Esophagus mucosa (tissue), 1 donor: ENCODE measurements around the gene TRIM14. TPM values are rescaled to one million over a fixed set of nuclear protein-coding genes. Genes with fewer than 3 reads are reported as not detected.
A peak's percentile ranks its signal among the peaks of the same experiment; 100 is the strongest.

Experiments
- ATAC-seq: fragments of 200-7000 bp; cut with Tn5 transposase; one replicate; pipeline ENCODE4 v1.9.1; 2020
- total RNA-seq: library from RNA; stranded (reverse); gene quantifications from one replicate; pipeline ENCODE4 v1.2.4, GENCODE V29; 2023
- donor health status: DM: yes; HTN: yes; CAD: no.

TRIM14 gene, protein sequence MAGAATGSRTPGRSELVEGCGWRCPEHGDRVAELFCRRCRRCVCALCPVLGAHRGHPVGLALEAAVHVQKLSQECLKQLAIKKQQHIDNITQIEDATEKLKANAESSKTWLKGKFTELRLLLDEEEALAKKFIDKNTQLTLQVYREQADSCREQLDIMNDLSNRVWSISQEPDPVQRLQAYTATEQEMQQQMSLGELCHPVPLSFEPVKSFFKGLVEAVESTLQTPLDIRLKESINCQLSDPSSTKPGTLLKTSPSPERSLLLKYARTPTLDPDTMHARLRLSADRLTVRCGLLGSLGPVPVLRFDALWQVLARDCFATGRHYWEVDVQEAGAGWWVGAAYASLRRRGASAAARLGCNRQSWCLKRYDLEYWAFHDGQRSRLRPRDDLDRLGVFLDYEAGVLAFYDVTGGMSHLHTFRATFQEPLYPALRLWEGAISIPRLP
- 31.0 TPM for total RNA-seq

DNA sequence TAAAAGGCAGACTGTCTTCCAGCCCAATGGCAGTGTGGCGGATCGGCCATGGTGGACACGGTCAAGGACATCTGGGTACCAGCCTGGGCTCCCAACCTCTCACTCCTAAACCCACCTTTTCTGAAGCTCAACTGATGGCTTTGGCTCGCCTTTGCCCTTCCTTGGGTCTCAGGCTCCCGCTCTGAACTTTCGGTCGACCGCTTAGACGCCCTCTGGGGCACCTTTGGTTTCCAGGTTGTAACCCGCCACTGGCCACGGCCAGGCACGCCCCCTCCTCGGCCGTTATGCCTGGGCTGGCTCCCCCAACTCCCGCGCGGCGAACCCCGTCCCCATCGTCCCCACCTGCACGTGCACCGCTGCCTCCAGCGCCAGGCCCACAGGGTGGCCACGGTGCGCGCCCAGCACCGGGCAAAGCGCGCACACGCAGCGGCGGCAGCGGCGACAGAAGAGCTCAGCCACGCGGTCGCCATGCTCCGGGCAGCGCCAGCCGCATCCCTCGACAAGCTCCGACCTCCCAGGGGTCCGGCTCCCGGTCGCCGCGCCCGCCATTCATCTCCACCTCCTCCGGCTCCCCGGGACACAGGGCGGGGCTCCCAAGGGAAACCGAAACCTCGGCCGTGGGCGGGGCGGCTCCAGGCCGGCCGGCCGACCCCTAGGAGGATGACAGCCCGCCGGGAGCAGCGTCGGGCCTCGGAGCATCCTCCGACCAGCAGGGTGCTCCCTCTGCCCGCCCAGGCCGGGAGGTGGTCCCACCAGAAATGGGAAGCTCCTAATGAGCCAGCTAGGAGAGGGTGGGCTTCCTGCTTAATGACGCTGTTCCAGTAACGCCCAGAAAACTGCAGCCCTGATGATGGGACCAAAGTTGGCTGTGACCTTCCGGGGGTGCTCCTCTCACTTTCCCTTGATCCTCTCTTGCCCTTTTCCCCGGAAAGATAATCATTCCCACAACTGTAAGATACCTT lies at the start of gene TRIM14:
TSS of gene TRIM14 (minus strand) at position 583 of the 962 bp plus-strand sequence. CDS start at position 549, 34 bp downstream.
- peak; percentile 68 for ATAC-seq

DNA sequence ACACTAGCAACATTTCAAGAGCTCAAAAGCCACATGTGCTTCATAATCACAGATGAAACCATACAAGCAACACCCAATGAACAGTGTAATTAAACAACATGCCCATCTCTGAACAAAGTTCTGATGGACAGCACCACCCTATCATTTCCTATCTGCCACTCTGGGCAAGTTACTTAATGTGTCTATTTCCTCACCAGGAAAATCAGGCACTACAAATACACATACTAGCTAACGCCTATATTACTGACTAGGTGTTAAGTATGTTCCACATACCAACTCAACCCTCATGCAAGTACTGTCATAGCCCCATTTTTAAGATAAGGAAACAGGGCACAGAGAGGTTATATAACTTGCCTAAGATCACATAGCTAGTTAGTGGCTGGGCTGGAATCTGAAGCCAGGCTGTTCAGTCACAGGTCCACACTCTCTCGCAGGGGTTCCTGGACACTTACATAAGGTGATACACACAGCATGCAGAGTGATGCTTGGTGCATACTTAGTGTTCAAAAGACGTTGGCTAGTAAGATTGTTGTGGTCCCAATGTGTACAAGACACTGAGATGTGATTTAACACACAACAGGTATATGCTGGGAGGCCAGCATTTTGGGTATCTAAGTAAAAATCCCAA lies 49.2 kb upstream of the TRIM14 start:
- peak; percentile 61 for ATAC-seq

DNA sequence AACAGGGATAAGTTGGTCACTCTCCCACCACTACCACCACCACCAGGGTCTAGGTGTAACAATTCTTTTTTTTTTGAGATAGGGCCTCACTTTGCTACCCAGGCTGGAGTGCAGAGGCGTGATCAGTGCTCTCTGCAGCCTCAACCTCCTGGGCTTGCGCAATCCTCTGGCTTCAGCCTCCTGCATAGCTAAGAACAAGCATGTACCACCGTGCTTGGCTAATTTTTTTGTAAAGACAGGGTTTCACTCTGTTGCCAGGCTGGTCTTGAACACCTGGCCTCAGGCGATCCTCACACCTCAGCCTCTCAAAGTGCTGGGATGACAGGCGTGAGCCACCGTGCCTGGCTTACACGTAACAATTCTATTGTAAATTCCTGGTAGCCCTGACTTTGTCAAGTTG lies 45.9 kb upstream of the TRIM14 start:
- ATAC-seq, result no peak

DNA sequence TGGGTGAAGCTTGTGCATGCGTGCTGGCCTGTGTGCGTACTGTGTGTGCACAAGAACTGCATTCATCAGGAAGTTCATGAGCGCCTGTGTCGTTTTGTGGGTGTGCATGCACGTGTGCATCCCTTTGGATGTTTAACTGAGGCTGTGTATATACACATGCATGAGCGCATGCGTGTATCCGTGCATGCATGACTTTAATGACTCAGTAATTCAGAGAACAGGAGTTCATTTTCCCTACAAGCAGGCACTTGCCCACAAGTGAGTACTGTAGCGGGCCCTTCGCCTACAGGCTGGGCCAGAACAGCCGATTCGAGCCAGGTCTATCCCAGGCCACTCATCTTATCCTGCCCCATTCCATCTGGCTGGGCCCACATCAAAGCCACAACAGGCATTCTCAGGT lies 43.6 kb upstream of the TRIM14 start:
- ATAC-seq, result peak; percentile 96

DNA sequence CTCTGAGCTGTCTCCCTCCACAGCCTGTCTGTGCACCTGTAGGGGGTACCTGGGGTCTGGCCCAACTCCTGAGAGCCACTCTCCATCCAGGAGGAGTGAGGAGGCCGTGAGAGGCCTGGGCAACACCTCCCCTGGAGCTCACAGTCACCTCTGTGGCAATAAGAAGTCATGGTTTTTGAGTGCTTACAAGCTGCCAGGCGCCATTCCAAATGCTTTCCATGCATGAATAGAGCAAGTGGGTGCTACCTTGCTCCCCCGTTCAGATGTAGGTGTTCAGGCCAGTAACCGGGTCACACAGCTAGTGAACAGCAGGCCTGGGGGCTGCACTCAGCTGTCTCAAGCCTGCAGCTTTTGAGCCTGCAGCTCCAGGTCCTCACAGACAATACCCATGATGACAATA lies 42.8 kb upstream of the TRIM14 start:
- ATAC-seq, result no peak

DNA sequence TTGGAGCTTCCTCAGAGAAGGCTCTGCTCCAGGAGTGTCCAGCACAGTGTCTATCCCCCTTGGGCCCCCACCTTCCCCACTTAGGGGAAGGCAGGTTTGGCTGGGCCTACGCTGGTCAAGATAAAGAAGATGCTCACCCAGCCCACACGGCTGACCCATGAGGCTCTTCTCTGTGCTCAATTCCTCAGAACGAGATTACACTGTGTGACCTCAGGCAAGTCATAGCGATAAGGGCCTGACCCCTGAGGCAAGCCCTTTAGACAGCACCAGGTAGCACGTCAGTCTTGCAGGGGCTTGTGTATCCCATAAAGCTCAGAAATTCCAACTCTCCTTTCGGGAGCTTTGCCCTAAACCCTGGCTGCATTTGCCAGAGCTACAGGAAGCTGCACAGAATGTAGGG lies 40.8 kb upstream of the TRIM14 start:
- no peak for ATAC-seq

DNA sequence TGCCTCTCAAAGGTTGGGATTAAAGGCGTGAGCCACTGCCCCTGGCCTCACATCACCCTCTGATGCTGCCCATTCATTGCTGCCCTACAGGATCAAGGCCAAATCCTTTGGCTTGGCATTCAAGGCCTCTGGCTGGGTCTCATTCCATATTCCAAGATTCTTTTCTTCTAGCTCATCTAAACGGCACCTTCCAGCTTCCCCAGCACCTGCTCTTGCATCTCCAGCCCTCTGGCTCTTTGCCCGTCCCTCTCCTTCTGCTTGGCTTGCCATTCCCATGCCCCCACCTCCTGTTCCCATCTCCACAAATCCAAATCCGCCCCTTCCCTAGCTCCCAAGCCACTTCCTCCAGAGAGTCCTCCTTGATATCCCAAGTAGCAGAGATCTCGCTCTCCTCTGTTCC lies 40.3 kb upstream of the TRIM14 start:
- no peak for ATAC-seq

DNA sequence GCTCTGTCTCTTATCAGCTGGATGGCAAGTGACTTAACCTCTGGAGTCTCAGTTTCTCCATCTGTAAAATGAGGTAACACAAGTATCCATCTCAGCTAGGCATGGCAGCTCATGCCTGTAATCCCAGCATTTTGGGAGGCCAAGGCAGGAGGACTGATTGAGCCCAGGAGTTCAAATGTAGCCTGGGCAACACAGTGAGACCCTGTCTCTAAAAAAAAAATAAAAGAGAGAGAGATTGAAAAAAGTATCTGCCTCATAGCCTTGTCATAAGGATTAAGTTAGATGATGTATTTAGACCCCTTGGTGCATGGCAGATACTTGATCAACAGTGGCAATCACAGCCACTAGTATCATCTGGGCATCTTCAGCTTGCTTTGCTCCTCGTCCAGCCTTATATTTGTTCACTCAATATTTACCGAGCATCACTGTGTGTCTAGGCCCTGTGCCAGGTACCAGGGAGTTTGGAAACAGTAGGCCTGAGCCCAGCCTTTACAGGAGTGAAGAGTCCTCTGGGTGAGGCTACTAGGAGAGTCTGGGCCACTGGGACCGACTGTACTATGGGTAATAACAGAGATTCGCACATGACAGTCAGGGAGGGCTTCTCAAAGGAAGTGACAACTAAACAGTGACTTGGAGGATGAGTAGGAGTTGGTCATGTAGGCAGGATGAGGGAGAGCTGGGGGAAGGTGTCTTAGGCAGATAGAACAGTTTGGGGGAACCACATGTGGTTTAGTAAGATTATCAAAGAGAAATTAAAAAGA lies 39.2 kb upstream of the TRIM14 start:
- ATAC-seq, result peak; percentile 12

DNA sequence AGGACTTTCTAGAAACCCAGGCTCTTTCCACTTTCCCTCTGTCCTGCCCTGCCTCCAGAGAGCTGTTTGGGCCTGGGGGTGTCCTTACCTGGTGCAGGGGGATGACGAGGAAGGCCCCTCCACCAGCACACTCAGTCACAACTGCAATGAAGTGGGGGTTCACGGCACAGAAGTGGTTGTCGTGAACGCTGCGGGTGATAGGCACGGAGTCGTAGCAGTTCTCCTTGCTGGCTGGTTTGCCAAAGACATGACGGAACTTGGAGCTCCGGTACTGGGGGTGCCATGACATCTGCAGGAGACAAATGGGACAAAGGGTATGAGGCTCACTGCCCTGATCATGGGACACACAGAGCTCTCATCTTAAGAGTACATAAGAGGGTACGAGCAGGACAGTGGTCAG lies 38.4 kb upstream of the TRIM14 start:
- ATAC-seq, result no peak

DNA sequence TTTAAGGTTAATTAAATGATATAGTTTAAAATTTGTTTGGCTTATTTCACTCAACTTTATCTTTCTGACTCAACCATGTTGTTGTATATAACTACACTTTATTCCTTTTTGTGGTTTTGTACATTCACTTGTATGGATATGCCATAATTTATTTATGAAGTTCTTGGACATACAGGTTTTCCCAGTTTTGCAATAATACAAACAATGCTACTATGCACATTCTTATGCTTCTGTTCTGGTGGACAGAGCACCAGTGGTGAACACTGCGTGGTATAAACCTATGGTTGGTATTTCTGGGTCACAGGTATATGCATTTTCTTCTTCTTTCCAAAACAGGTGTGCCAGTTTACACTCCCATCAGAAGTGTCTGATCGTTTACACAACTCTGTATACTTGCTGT lies 35.7 kb upstream of the TRIM14 start:
- ATAC-seq, result peak; percentile 57

DNA sequence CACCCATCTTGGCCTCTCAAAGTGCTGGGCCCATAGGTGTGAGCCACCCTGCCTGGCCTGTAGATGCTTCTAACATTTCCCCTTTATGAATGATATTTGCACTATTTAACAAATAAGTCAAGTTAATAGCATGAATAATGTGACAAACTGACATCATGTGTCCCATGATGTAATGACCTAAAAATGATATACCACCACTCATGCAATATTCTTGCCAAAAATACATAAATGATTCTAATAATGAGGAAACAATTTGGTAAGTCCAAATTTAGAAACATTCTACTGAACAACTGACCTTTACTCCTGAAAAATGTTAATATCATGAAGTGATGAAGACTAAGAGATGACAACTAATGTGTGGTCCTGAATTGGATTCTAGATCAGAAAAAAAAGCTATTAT lies 33.5 kb upstream of the TRIM14 start:
- ATAC-seq, result no peak

DNA sequence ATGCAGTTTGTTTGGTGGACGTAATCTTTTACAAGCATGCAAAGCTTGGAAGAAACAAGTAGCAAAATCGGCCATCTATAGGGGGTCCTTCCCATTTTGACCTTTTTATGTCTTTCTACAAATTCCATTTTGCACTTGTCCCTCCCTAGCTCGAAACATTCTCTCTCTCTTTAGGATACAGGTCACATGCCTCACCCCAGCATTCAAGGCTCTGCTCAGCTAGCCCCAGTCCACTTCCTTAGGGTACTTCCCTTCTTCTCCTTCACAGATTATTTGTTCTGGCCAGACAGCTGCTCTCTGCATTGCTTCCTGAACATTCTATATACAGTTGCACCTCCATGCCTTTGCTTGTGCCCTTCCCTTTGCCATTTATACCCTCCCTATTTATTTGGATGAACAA lies 31.7 kb upstream of the TRIM14 start:
- ATAC-seq, result no peak

DNA sequence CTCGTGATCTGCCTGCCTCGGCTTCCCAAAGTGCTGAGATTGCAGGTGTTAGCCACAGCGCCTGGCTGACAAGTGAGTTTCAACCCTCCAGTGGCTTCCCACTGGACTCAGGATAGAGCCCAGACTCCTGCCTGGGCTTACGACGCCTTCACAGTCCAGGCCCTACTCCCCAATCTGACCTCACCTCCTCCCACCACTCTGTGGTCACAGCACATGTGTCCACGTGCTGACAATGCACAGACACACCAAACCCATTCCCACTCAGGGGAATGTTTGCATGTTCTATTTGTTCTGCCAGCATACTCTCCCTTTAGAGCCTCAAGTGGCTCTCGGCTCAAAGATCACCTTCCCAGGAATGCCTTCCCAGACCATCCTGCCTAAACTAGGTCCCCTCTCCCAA lies 31.1 kb upstream of the TRIM14 start:
- no peak for ATAC-seq

DNA sequence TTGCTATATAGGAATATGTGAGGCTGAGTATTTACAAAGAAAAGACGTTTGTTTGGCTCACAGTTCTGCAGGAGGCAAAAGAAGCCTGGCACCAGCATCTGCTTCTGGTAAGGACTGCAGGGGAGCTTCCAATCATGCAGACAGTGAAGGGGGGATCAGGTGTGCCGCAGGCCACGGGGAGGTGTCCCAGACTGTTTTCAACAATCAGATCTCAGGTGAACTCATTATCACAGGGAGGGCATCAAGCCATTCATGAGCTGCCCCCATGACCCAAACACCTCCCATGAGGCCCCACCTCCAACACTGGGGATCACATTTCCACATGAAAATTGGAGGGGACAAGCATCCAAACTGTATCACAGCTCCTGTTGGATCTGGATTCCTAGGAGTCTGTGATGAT lies 30.4 kb upstream of the TRIM14 start:
- ATAC-seq, result no peak

DNA sequence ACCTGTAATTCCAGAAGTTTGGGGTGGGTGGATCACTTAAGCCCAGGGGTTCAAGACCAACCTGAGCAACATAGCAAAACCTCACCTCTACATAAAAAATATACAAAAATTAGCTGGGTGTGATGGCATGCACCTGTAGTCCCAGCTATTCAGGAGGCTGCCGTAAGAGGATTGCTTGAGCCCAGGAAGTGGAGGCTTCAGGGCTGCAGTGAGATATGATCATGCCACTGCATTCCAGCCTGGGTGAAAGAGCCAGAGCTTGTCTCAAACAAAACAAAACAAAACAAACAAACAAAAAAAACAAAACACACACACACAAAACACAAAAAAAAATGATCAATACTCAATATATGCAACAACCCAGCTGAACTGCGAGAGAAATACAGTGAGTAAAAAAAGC lies 29.5 kb upstream of the TRIM14 start:
- ATAC-seq, result no peak

DNA sequence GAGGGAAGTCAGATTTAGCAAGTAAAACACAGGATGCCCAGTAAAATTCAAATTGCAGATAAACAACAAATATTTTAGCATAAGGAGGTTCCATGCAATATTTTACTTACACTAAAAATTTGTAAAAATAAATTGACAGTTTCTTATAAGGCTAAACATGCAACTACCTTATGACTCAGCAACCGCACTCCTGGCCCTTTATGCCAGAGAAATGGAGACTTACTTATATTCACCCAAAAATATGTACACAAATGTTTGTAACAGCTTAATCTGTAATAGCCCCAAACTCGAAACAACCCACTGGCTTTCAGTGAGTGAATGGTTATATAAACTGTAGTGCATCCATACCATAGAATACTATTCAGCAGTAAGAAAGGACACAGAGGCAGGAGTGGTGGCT lies 28.6 kb upstream of the TRIM14 start:
- ATAC-seq, result no peak

DNA sequence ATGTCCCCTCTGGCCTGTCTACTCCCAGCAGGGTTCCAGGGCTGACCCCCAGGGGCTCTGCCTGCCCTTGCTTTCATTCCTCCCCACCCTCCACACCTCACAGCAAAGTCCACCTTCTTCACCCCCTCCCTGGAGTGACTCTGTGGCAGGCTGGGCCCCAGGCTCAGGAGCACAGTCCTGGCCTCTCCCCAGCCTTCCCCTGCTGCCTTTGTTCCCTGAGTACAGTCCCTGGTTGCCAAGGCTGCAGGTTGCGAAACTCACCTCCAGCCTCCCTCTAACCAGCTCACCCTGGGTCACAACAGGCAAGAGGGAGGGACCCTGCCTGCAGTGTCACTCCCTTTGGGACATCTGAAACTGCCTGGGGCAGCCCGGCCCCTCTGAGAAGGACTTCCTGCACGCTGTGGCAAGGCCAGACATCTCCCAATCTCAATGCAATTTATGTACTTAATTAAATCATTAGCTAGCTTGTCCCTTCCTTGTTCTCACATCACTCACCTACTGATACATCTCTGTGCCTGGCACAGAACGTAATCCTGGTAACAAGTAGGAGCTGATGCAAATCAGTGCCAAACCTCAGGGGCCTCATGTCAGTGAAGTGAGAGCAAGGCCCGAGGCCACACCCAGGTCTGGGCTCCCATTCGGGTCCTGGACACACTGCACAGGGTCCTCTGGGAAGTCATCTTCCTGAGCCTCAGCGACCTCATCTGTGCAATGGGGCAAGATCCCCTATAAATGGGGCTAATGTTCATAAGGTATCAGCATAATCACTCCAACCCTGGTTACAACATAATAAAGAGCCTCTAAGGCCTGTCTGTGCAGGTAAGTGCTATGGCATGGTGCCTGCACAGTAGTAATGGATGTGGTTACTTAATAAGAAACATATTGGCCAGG lies 27.3 kb upstream of the TRIM14 start:
- ATAC-seq, result peak; percentile 92

DNA sequence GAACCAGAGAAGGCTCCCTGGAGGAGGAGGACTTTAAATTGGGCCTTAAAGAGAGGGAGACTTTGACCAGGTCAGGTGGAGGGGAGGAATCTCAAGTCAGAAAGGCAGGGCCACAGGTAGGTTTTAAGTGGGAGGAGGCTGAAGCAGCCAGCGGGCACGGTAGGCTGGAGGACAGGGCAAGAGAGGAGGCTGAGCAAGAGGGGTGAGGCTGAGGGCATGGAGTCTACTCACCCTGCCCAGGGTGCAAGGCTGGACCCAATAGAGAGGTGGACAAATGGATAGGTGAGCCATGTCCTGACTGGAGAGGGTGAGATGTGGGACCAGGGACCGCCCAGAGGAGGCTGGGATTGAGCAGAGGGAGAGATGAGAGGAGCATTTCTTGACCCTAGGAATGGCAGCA lies 25.6 kb upstream of the TRIM14 start:
- ATAC-seq, result no peak

DNA sequence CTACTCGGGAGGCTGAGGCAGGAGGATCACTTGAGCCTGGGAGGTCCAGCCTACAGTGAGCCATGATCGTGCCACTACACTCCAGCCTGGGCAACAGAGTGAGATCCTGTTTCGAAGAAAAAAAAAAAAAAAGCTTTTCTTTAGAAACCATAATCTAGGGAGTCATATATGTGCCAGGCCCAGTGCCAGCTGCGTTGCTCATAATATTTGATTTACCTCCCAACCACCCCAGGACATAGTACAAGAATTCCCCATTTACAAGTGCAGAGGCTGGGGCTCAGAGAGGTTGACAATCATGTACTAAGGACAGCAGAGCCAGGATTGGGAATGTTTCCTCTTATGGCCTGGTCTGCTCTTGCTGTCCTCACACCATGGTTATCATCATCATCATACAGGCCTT lies 25.1 kb upstream of the TRIM14 start:
- peak; percentile 6 for ATAC-seq

DNA sequence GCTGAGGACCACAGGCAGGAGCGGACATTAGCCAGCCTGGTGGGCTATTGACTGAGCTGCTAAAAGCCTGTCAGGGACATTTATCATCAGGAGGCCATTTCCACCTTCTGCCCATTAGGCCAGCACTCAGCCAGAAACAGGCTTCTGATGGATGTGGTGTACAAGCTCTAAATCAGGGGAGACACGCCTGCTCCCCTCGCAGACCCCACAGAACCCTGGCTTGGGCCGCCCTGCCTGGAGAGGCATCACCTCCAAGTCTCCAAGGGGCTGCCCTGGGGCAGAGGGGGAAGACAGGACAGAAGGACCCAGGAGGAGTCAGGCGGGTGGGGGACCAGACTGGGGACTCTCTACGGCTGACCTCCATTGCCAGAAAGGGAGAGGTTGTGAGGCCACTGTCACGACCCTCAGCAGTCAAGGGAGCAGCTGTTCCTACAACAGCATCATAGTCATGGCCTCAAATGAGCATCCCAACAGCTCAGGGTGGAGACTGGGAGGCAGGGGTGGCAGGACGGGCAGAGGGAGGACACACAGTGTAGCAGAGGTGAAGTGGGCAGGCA lies 24.0 kb upstream of the TRIM14 start:
- no peak for ATAC-seq
